SK-MEL-5 (cell line): ENCODE data around the gene FRAS1. TPM values are rescaled to one million over a fixed set of nuclear protein-coding genes. Genes with fewer than 3 reads are reported as not detected.

ENCODE experiments used
- DNase-seq: peaks from one replicate; pipeline ENCODE4 v3.0.0-alpha.2; 2016; ENCODE audit warnings: low read depth, low spot score
- in situ Hi-C: cut with HindIII; loops from 2 replicates; pipeline ENCODE4 v1.10.0; 2016; ENCODE audit warnings: low sequenced_read_pairs, high pct_unique_total_duplicates, low pct_unique_long_range_greater_than_20kb
- total RNA-seq: library from RNA; depleted of rRNA; stranded (reverse); fragments of >200 nt; shearing (Covaris generic); gene quantifications from 2 replicates; pipeline ENCODE4 v1.2.3, GENCODE V29; 2014

The FRAS1 gene
- total RNA-seq, 1 experiment from 2014 or later = 0.24 TPM

GRCh38 chr4:78056265-78057129, 626 bp upstream of the FRAS1 start:
- DNase-seq = no peak
- in situ Hi-C loops = no loop called here

GRCh38 chr4:78057600-78058550, 752 bp downstream of the FRAS1 start:
- DNase-seq = no peak
- in situ Hi-C loops = no loop called here

GRCh38 chr4:78058591-78059523, 1.7 kb downstream of the FRAS1 start:
- in situ Hi-C loops = no loop called here
- no peak for DNase-seq

DNA sequence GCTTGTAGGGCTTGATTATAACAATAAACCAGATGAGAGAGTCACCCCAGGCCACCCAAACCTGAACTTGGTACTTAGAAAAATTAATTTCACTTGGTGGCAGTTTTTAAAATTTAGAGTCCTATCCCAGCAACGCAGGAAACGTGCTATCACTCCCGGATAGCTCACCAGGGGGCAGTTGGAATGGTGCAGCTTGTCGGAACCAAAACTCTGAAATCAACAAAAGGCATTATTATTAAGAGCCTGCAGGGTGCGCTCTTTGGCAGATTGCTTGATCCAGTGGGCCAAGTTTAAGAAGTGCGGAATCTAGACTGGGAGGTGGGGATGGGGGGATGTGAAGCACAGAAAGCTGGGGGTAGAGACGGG, 2.4 kb downstream of the FRAS1 start:
- in situ Hi-C loops = no loop called here
- peak; percentile 78 for DNase-seq

DNA sequence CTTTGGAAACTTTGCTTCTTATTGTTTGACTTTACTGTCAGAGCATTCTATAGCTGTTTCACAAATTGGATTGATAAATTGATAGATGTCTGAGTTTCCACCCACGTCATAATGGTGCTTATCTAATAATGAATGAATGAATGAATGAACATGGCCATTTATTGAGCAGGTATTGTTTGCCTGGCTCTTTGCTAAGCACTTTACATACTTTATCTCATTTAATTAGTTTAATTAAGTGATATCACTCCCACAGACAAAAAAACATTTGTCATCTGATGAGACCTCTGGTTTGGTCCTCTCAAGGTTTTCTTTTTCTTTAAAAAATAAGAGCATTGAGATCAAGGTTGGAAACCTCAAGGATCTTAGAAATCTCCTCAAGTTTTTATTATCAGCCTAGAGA, 2.8 kb downstream of the FRAS1 start:
- DNase-seq = no peak
- in situ Hi-C loops = no loop called here

DNA sequence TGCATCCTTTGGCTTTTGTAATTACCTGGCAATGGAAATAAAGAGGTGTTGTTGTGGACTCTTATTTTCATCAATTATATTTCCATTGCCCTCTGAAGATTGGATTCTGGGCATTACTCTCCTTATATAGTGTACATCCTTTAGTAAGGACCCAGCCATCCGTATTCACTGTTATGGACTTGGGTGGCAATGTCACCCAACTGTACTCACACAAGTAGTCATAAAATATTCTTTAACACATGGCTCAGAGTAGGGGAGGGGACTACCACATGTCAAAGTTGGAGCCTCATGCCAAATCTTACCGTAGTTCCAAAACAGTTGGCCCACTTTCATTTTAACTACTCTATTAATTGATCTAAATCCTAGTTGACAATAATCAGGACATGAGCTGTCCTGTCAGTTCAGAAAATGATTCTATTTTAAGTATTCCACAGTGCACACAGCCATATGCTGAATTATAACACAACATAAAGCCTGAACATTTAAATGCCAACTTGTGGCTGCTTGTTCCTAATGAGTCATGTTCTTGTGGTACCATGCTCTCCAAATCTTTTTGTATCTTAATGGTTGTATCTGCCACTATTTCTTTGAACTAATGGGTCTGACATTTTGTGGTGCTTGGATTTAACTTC, 4.9 kb downstream of the FRAS1 start:
- in situ Hi-C loops = no loop called here
- no peak for DNase-seq

- no peak for DNase-seq
- in situ Hi-C loops = no loop called here
Measured at GRCh38 chr4:78065508-78066192, 8.5 kb downstream of the FRAS1 start.

DNA sequence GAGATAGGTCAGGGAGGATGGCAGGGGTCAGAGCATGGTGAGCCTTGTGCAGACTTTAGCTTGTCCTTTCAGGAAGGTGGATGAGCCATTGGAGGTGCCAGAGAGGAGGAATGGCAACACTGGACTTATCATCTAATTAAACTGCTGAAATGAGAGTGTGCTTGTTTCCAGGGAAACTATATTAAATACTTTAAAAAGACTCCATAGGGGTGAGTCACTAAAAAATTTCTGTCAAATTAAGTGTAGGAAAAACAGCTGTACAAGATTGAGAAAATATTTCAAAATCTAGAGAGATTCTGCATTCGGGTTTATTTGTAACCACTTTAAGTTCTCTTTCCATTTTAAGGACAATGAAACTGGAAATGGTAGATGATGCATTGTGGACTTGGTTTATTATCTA, 11.4 kb downstream of the FRAS1 start:
- DNase-seq = no peak
- in situ Hi-C loops = no loop called here

GRCh38 chr4:78069319-78069718, 12.2 kb downstream of the FRAS1 start:
- in situ Hi-C loops = no loop called here
- DNase-seq = no peak

GRCh38 chr4:78069859-78070258, 12.7 kb downstream of the FRAS1 start:
- DNase-seq = no peak
- in situ Hi-C loops = no loop called here

DNA sequence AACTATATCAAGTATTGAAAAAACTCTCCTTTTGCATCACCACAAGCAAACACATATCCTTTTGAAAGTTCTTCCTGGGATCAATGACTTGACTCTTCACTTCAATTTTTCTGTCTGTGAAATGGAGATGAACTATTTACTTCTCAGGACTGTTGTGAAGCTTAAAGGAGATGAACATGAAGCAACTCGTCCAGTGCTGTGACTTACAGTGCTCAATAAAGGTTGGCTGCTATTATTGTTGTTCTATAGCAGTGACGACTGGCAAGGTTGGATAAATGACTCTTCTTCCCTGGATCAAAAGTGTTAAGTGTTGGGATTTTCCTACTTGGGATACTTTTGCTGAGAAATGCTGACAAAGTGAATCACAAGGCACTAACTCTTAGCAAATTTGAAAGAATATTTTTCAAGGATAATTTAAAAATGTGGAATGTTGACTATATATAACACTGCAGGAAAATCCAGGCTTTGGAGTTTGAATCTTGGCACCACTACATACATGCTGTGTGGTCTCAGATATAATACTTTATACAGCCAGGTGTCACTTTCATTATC, 13.7 kb downstream of the FRAS1 start:
- in situ Hi-C loops = no loop called here
- DNase-seq = no peak

GRCh38 chr4:78074759-78075158, 17.6 kb downstream of the FRAS1 start:
- no peak for DNase-seq
- in situ Hi-C loops = no loop called here

- in situ Hi-C loops = no loop called here
- DNase-seq = no peak
Measured at GRCh38 chr4:78075986-78076385, 18.9 kb downstream of the FRAS1 start.

DNA sequence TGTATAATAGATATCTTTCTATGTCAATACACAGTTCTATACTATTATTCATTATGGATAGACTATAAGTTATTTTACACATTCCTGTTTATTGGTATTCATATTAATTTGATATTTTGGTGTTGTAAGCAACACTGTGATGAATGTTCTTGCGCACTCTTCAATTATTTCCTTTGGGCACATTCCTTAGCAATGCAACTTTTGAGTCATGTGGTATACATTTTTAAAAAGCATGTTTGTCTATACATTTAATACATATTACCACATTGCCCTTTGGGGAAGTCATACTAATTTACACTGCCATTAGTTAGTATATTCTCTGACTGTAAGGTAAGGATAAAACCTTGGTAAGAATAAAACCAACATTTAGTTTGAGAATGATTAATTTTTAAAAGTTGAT, 21.0 kb downstream of the FRAS1 start:
- in situ Hi-C loops = no loop called here

GRCh38 chr4:78079726-78080430, 22.8 kb downstream of the FRAS1 start:
- in situ Hi-C loops = no loop called here
- DNase-seq = no peak

More for the DNA sequence above, 21.0 kb downstream of the FRAS1 start:
- DNase-seq = no peak

- in situ Hi-C loops = no loop called here
Measured at GRCh38 chr4:78081541-78081940, 24.4 kb downstream of the FRAS1 start.

More at GRCh38 chr4:78081541-78081940, 24.4 kb downstream of the FRAS1 start:
- no peak for DNase-seq
